Small intestine (tissue), 7 donors: Measurements from ENCODE around the gene PKD2L1. TPM values are rescaled to one million over a fixed set of nuclear protein-coding genes. Genes with fewer than 3 reads are reported as not detected.
"Not testable (repeated sequence)": the region's sequence is repeated elsewhere in the genome, so short reads cannot be mapped to it uniquely, and the experiment has no call there.

Experiments
- DNase-seq, 2 donors: peaks; one replicate each; pipeline versions ENCODE4 v3.0.0 to v3.0.0-alpha.2; 2013
- FAIRE-seq: peaks from 2 replicates; lab custom pipeline; 2012; peaks lifted over from hg19 to GRCh38; lab: Jason Lieb, UNC
- H3K27ac ChIP-seq, 3 donors: one replicate each; pipeline ENCODE4 v1.5.1; 2013; ENCODE audit warnings: low read length in 2 of 3, mild to moderate bottlenecking in 2 of 3, control low read depth in 1 of 3, inconsistent platforms in 1 of 3, low read depth in 1 of 3, moderate library complexity in 1 of 3
- H3K27me3 ChIP-seq, 3 donors: one replicate each; pipeline ENCODE4 v1.6.1; 2013; ENCODE audit warnings: low read length in 3 of 3, inconsistent platforms in 1 of 3; ENCODE audit not compliant: control insufficient read depth in 3 of 3, insufficient read depth in 3 of 3
- H3K36me3 ChIP-seq, 3 donors: one replicate each; pipeline ENCODE4 v1.6.1; 2013; ENCODE audit warnings: low read length in 3 of 3, inconsistent platforms in 1 of 3, low read depth in 1 of 3, mild to moderate bottlenecking in 1 of 3, moderate library complexity in 1 of 3; ENCODE audit not compliant: control insufficient read depth in 3 of 3, insufficient read depth in 2 of 3
- H3K4me1 ChIP-seq, 3 donors: one replicate each; pipeline ENCODE4 v1.6.1; 2013; ENCODE audit warnings: low read length in 2 of 3, inconsistent platforms in 1 of 3, low read depth in 1 of 3, mild to moderate bottlenecking in 1 of 3, moderate library complexity in 1 of 3; ENCODE audit not compliant: control insufficient read depth in 3 of 3, insufficient read depth in 2 of 3
- H3K4me3 ChIP-seq, 3 donors: one replicate each; pipeline ENCODE4 v1.5.1; 2013; ENCODE audit warnings: low read length in 3 of 3, control low read depth in 1 of 3, inconsistent platforms in 1 of 3, low read depth in 1 of 3, mild to moderate bottlenecking in 1 of 3, moderate library complexity in 1 of 3
- H3K9me3 ChIP-seq, 2 donors: one replicate each; pipeline ENCODE4 v1.6.1; 2013; ENCODE audit warnings: low read depth in 1 of 2, low read length in 1 of 2; ENCODE audit not compliant: control insufficient read depth in 2 of 2, insufficient read depth in 1 of 2
- WGBS, 3 donors: extraction: QIAGEN DNeasy Blood & Tissue Kit; methylation state at CpG; one replicate each; pipeline ENCODE4 v1.1.7; 2013; 5-methylcytosine and 5-hydroxymethylcytosine counted together
- polyA plus RNA-seq, 4 donors: library from polyadenylated mRNA; stranded (reverse) in 3 of 4; unstranded in 1 of 4; fragments of 200-250 nt in 3 of 4; fragments of 120-200 nt in 1 of 4; gene quantifications; one replicate each; pipeline versions ENCODE4 v1.2.1 to v1.2.3, GENCODE V29; 2013
- donor health status: healthy with polysubstance abuse.
- donor health status: control.
- donor health status: control.
- donor health status: Bipolar disorder and iron deficiency.
- donor health status: healthy.

The PKD2L1 gene
- polyA plus RNA-seq, 4 donors = 0.10 to 0.27 (median 0.19) TPM; not detected in 1

- Histone ChIP-seq H3K27me3 (peaks cover 0 to 9% (median 0%) of the 10 kb centered on the region in 3 donors), H3K36me3 (no peaks in the 10 kb centered on the region), H3K27ac (peak overlapping the region in 1 of 3 donors; percentile 50), H3K4me3 (no peak overlapping the region), H3K4me1 (peaks cover 0 to 22% (median 0%) of the 10 kb centered on the region in 3 donors), H3K9me3 (no peaks in the 10 kb centered on the region)
- FAIRE-seq = no peak
- peak in 1 of 2 donors; percentile 11 for DNase-seq
Measured at GRCh38 chr10:100293066-100293465, 37.0 kb downstream of the PKD2L1 start.

- not testable (repeated sequence) for H3K36me3 ChIP-seq, H3K27me3 ChIP-seq, H3K4me3 ChIP-seq, H3K9me3 ChIP-seq, FAIRE-seq
- DNase-seq = peak in 1 of 2 donors; percentile 46
- WGBS, 3 donors = 33 to 60% (median 49%) methylated on average over 4 of the region's 4 CpGs
- Histone ChIP-seq H3K4me1 (peaks cover 0 to 30% (median 0%) of the 10 kb centered on the region in 3 donors), H3K27ac (peak overlapping the region in 1 of 3 donors; percentile 58)
Measured at GRCh38 chr10:100292300-100292699, 37.7 kb downstream of the PKD2L1 start.

- FAIRE-seq (no peak), DNase-seq (no peak)
Measured at GRCh38 chr10:100291356-100291755, 38.7 kb downstream of the PKD2L1 start.

GRCh38 chr10:100289641-100290040 is 40.4 kb downstream of the PKD2L1 start:
- 70 to 82% (median 77%) methylated on average over 2 of the region's 2 CpGs for WGBS, 3 donors
- H3K36me3 ChIP-seq = no peaks in the 10 kb centered on the region
- no peak for FAIRE-seq

More at GRCh38 chr10:100291356-100291755, 38.7 kb downstream of the PKD2L1 start:
- no peaks in the 10 kb centered on the region for H3K9me3 ChIP-seq
- peaks cover 0 to 35% (median 0%) of the 10 kb centered on the region in 3 donors for H3K4me1 ChIP-seq
- H3K4me3 ChIP-seq = no peak overlapping the region
- H3K27me3 ChIP-seq = no peaks in the 10 kb centered on the region
- no peaks in the 10 kb centered on the region for H3K36me3 ChIP-seq
- H3K27ac ChIP-seq = no peak overlapping the region
- 65 to 91% (median 71%) methylated on average over 3 of the region's 3 CpGs for WGBS, 3 donors

GRCh38 chr10:100288196-100288595 is 41.8 kb downstream of the PKD2L1 start:
- FAIRE-seq = no peak
- WGBS, 3 donors = 45 to 73% (median 56%) methylated on average over 5 of the region's 5 CpGs
- DNase-seq = peak; percentile 49 to 73
- peaks cover 0 to 9% (median 0%) of the 10 kb centered on the region in 3 donors for H3K36me3 ChIP-seq
- H3K9me3 ChIP-seq = no peaks in the 10 kb centered on the region
- H3K4me3 ChIP-seq = no peak overlapping the region
- no peaks in the 10 kb centered on the region for H3K27me3 ChIP-seq
- peaks cover 0 to 39% (median 0%) of the 10 kb centered on the region in 3 donors for H3K4me1 ChIP-seq
- peak overlapping the region in 1 of 3 donors; percentile 78 for H3K27ac ChIP-seq

More at GRCh38 chr10:100289641-100290040, 40.4 kb downstream of the PKD2L1 start:
- no peaks in the 10 kb centered on the region for H3K27me3 ChIP-seq
- H3K9me3 ChIP-seq = no peaks in the 10 kb centered on the region
- H3K4me1 ChIP-seq = peaks cover 0 to 39% (median 0%) of the 10 kb centered on the region in 3 donors
- no peak overlapping the region for H3K4me3 ChIP-seq
- no peak overlapping the region for H3K27ac ChIP-seq
- no peak for DNase-seq

GRCh38 chr10:100287756-100288155 is 42.3 kb downstream of the PKD2L1 start:
- FAIRE-seq = no peak
- Histone ChIP-seq H3K4me3 (no peak overlapping the region), H3K4me1 (peaks cover 0 to 34% (median 0%) of the 10 kb centered on the region in 3 donors), H3K36me3 (peaks cover 0 to 9% (median 2%) of the 10 kb centered on the region in 3 donors), H3K9me3 (no peaks in the 10 kb centered on the region), H3K27ac (peak overlapping the region in 1 of 3 donors; percentile 78), H3K27me3 (no peaks in the 10 kb centered on the region)
- 97 to 99% (median 99%) methylated on average over 6 of the region's 6 CpGs for WGBS, 3 donors
- DNase-seq = no peak

GRCh38 chr10:100286051-100287033 is 43.7 kb downstream of the PKD2L1 start, which contains the start of gene BLOC1S2:
Gene BLOC1S2 (minus strand): TSS chr10:100286680. CDS start chr10:100286659, 21 bp downstream.
- 2% methylated on average over 63 of the region's 63 CpGs for WGBS, 3 donors

GRCh38 chr10:100285326-100285725 is 44.7 kb downstream of the PKD2L1 start:
- H3K27ac ChIP-seq, H3K9me3 ChIP-seq, H3K36me3 ChIP-seq, DNase-seq, FAIRE-seq, H3K27me3 ChIP-seq: not testable (repeated sequence)
- peaks cover 0 to 26% (median 0%) of the 10 kb centered on the region in 3 donors for H3K4me1 ChIP-seq
- WGBS, 3 donors = 84 to 90% (median 86%) methylated on average over 12 of the region's 12 CpGs
- H3K4me3 ChIP-seq = peak overlapping the region in 1 of 3 donors; percentile 96

More at GRCh38 chr10:100286051-100287033, 43.7 kb downstream of the PKD2L1 start, which contains the start of gene BLOC1S2:
- peak within 1 kb of the TSS; percentile 70 to 96 (median 81) for H3K4me3 ChIP-seq
- H3K27me3 ChIP-seq = no peaks in the 10 kb centered on the region
- peak within 1 kb of the TSS; percentile 87 to 91 (median 91) for H3K27ac ChIP-seq
- peaks cover 0 to 26% (median 0%) of the 10 kb centered on the region in 3 donors for H3K4me1 ChIP-seq
- H3K9me3 ChIP-seq = no peaks in the 10 kb centered on the region
- peak; percentile 81 to 93 for DNase-seq
- no peak for FAIRE-seq
- H3K36me3 ChIP-seq = peaks cover 2 to 9% (median 3%) of the 10 kb centered on the region in 3 donors
